Sigmoid colon (tissue), 7 donors: ENCODE data around the gene FOLR3. TPM values are rescaled to one million over a fixed set of nuclear protein-coding genes. Genes with fewer than 3 reads are reported as not detected.
"Not testable (repeated sequence)": the region's sequence is repeated elsewhere in the genome, so short reads cannot be mapped to it uniquely, and the experiment has no call there.

Experiments used
- DNase-seq: peaks from one replicate; pipeline ENCODE4 v3.0.0-alpha.2; 2019
- H3K27ac ChIP-seq, 4 donors: fragments of 200-600 bp; sonication (generic); one replicate each; pipeline ENCODE4 v1.5.1; 2016 to 2019; ENCODE audit warnings: mild to moderate bottlenecking in 1 of 4
- H3K27me3 ChIP-seq, 3 donors: fragments of 200-600 bp; sonication (generic); one replicate each; pipeline ENCODE4 v1.5.1; 2019; ENCODE audit warnings: mild to moderate bottlenecking in 1 of 3
- H3K36me3 ChIP-seq, 4 donors: fragments of 200-600 bp; sonication (generic); one replicate each; pipeline ENCODE4 v1.5.1; 2016 to 2019
- H3K4me1 ChIP-seq, 4 donors: fragments of 200-600 bp; sonication (generic); one replicate each; pipeline ENCODE4 v1.5.1; 2017 to 2019
- H3K4me3 ChIP-seq, 4 donors: fragments of 200-600 bp; sonication (generic); one replicate each; pipeline ENCODE4 v1.5.1; 2017 to 2019; ENCODE audit warnings: mild to moderate bottlenecking in 2 of 4, moderate library complexity in 1 of 4
- H3K9me3 ChIP-seq, 4 donors: fragments of 200-600 bp in 3 of 4; sonication (generic) in 3 of 4; one replicate each; pipeline versions ENCODE4 v1.5.1 to v1.6.1; 2013 to 2019
- EP300 ChIP-seq, 4 donors: sonication (generic); formaldehyde crosslinking; IDR thresholded peaks; one replicate each; pipeline ENCODE4 v1.6.1; 2017; ENCODE audit warnings: antibody characterized with exemption in 4 of 4
- POLR2A ChIP-seq, 2 donors: fragments of 450-650 bp; IDR thresholded peaks; one replicate each; pipeline ENCODE4 v1.6.1; 2016; ENCODE audit warnings: antibody characterized with exemption in 2 of 2, mild to moderate bottlenecking in 2 of 2, moderate library complexity in 2 of 2
- POLR2AphosphoS5 ChIP-seq, 4 donors: sonication (generic); formaldehyde crosslinking; IDR thresholded peaks; one replicate each; pipeline ENCODE4 v1.6.1; 2017; ENCODE audit warnings: antibody characterized with exemption in 4 of 4
- WGBS, 2 donors: extraction: QIAGEN DNeasy Blood & Tissue Kit; methylation state at CpG; one replicate each; pipeline ENCODE4 v1.1.7; 2013; 5-methylcytosine and 5-hydroxymethylcytosine counted together
- intact Hi-C: fragments of 100-400 bp; cut with DNase I; formaldehyde crosslinking; loops from one replicate; pipeline ENCODE4 v1.15.1; 2023
- polyA plus RNA-seq, 3 donors: library from polyadenylated mRNA; stranded (reverse); fragments of 200-250 nt; gene quantifications; one replicate each; pipeline ENCODE4 v1.2.3, GENCODE V29; 2013
- total RNA-seq, 4 donors: library from RNA; depleted of rRNA; stranded (reverse); fragments of >200 nt; gene quantifications; one replicate each; pipeline ENCODE4 v1.1.0, GENCODE V29; 2016
- TF ChIP-seq, protein P1 (sequence below), 4 experiments: fragments of 450-650 bp in 3 of 4; fragments of 200-600 bp in 1 of 4; IDR thresholded peaks; one replicate each; pipeline ENCODE4 v1.5.1; 2016 to 2019; ENCODE audit warnings: antibody characterized with exemption in 4 of 4, mild to moderate bottlenecking in 3 of 4, moderate library complexity in 2 of 4
- donor health status: healthy with polysubstance abuse.
- donor health status: Bipolar disorder and iron deficiency.
- donor health status: healthy.

The FOLR3 gene
- total RNA-seq, result not detected
- under 1 TPM in 1 of 3 donors, not detected in 2; 0.16 TPM for polyA plus RNA-seq

DNA sequence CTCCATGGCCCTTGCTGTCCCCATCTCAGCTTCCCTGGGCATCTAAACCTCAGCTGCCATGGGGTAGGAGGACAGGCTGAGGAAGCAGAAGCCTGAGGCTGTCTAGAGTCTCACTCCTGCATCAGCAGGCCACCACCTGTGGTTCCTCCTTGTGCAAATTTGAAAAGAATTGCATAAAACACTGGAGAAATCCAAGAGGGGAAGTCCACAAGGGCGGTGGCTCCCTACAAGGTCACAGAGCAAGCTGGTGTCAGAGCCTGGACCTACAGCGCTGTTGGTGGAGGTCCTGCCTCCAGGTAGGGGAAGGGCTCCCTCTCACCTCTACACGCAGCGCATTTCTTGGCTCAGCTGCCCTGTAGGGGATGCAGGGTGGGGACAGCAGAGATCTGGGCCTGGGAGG lies at the start of gene FOLR3:
TSS of gene FOLR3 (plus strand) at position 253 of the 400 bp plus-strand sequence. CDS start 228 bp downstream, outside the sequence.
- H3K27me3 ChIP-seq, intact Hi-C loops, H3K36me3 ChIP-seq, H3K4me3 ChIP-seq, H3K4me1 ChIP-seq, DNase-seq, H3K27ac ChIP-seq, H3K9me3 ChIP-seq: not testable (repeated sequence)
- 87% methylated on average over 4 of the region's 4 CpGs for WGBS, 2 donors

DNA sequence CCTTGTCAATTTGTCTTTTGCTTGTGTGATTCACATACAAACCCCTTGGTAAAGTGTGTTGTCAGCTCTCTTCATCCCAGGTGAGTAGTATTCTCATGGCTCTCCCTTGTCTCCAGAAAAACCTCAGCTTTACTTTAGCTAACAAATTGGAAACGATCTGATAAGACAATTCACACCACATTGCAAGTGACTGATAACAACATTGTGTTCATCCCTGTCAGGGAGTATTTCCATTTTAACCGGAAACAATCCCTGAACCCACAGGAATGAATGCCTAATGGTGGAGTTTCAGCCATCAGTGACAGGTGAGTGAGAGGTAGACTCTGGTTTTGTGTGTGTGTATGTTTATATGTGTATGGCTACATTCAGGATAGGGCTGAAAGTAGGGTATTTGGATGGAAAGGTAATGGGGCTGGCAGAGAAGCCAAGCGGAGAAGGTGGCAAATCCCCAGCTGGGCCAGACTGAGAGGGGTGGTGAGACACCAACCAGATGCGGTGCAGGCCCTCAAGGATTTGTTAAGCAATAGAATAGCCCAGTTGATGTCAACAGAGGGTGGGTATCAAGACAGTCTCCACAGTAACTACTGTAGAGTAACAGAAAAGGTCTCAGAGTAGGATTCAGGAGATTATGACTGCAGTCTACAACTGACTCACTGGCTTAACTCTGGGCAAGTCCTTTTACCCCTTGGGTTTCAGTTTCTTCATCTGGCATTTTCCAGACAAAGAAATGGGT lies 47.3 kb upstream of the FOLR3 start:
- WGBS, 2 donors, result 83 to 92% methylated on average over 4 of the region's 4 CpGs
- Histone ChIP-seq H3K9me3 (no peaks in the 10 kb centered on the region), H3K27me3 (no peaks in the 10 kb centered on the region), H3K27ac (no peak overlapping the region), H3K4me3 (no peak overlapping the region), H3K4me1 (peaks cover 0 to 13% (median 10%) of the 10 kb centered on the region in 4 donors), H3K36me3 (peaks cover 0 to 11% (median 5%) of the 10 kb centered on the region in 4 donors)
- intact Hi-C loops, result no loop called here
- no peak for DNase-seq
- TF ChIP-seq POLR2A (IDR thresholded peaks at IDR 0.05), result no peak
- TF ChIP-seq POLR2AphosphoS5 (IDR thresholded peaks at IDR 0.05), result no peak
- no peak for TF ChIP-seq EP300 (IDR thresholded peaks at IDR 0.05)
- TF ChIP-seq, protein P1, sequence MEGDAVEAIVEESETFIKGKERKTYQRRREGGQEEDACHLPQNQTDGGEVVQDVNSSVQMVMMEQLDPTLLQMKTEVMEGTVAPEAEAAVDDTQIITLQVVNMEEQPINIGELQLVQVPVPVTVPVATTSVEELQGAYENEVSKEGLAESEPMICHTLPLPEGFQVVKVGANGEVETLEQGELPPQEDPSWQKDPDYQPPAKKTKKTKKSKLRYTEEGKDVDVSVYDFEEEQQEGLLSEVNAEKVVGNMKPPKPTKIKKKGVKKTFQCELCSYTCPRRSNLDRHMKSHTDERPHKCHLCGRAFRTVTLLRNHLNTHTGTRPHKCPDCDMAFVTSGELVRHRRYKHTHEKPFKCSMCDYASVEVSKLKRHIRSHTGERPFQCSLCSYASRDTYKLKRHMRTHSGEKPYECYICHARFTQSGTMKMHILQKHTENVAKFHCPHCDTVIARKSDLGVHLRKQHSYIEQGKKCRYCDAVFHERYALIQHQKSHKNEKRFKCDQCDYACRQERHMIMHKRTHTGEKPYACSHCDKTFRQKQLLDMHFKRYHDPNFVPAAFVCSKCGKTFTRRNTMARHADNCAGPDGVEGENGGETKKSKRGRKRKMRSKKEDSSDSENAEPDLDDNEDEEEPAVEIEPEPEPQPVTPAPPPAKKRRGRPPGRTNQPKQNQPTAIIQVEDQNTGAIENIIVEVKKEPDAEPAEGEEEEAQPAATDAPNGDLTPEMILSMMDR (IDR thresholded peaks at IDR 0.05), result no peak

DNA sequence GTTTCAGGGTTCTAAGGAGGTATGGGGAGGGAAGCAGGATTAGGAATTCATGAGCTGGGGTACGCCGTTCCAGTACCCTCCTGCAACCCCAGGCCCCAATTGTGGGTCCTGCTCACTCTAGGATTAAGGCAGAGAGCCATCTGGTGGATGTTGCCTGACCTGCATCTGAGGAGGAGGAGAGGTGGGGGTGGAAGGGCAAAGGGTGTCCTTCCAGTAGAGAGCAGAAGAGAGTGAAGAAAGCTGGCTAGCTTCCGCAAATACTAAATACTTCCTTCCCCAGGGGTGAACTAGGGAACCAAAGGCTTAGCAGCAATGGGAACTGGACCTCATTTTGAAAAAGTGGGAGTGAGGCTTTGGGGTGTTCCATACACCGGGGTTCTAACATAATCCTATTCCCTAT lies 44.2 kb upstream of the FOLR3 start:
- DNase-seq, result peak; percentile 83
- Histone ChIP-seq H3K27me3 (no peaks in the 10 kb centered on the region), H3K36me3 (peaks cover 0 to 29% (median 7%) of the 10 kb centered on the region in 4 donors), H3K4me3 (no peak overlapping the region), H3K4me1 (peaks cover 0 to 13% (median 10%) of the 10 kb centered on the region in 4 donors), H3K27ac (peak overlapping the region; percentile 14 to 62 (median 58)), H3K9me3 (no peaks in the 10 kb centered on the region)
- TF ChIP-seq POLR2AphosphoS5 (IDR thresholded peaks at IDR 0.05) (peak in 1 of 4 donors; percentile 22), EP300 (IDR thresholded peaks at IDR 0.05) (no peak), POLR2A (IDR thresholded peaks at IDR 0.05) (no peak)
- TF ChIP-seq, protein P1 (IDR thresholded peaks at IDR 0.05), result peak; percentile 88 to 94 (median 90)
- intact Hi-C loops, result loop anchor here (1.0 to 5.0 kb wide), 2 partner anchors 66 to 114 kb away; no protein-coding TSS in a partner anchor
- WGBS, 2 donors, result 17 to 34% methylated on average over 4 of the region's 4 CpGs

DNA sequence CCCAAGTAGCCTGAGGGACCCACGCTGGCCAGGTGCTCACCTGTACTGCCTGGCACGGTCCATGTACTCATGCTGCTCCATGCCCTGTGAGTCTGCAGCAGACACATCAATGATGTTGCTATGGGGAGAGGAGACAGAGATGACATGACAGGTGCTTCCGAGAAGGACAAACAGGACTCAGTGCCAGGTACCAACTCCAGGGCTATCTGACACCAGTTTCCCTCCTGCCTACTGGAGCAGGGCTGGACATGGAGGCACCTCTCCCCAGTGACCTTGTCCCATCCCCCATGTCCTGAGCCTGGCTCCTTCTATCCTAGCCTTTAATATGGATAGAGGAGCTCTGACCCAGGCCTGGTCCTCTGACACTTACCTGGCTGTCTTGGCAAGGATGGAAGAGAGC lies 36.8 kb upstream of the FOLR3 start:
- peaks cover 17 to 60% (median 25%) of the 10 kb centered on the region in 4 donors for H3K36me3 ChIP-seq
- H3K4me3 ChIP-seq, result no peak overlapping the region
- DNase-seq, result no peak
- 93 to 97% methylated on average over 3 of the region's 3 CpGs for WGBS, 2 donors
- H3K27ac ChIP-seq, result no peak overlapping the region
- TF ChIP-seq POLR2A (IDR thresholded peaks at IDR 0.05) (no peak), POLR2AphosphoS5 (IDR thresholded peaks at IDR 0.05) (no peak), EP300 (IDR thresholded peaks at IDR 0.05) (no peak)
- TF ChIP-seq, protein P1 (IDR thresholded peaks at IDR 0.05), result no peak
- H3K27me3 ChIP-seq, result no peaks in the 10 kb centered on the region
- H3K4me1 ChIP-seq, result peaks cover 0 to 36% (median 28%) of the 10 kb centered on the region in 4 donors
- intact Hi-C loops, result no loop called here
- H3K9me3 ChIP-seq, result no peaks in the 10 kb centered on the region

DNA sequence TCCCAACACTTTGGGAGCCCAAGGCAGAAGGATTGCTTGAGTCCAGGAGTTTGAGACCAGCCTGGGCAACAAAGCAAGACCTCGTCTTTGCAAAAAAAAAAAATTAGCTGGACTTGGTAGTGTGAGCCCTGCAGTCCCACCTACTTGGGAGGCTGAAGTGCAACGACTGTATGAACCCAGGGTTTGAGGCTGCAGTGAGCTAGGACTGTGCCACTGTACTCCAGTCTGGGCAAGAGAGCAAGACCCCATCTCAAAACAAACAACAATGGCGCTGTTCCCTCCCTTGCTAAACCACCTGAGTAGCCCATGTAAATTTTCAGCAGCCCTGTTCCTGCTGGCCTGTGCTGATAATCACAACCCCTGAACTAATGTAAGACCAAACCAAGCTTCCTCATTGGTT lies 35.5 kb upstream of the FOLR3 start:
- Histone ChIP-seq H3K4me3 (no peak overlapping the region), H3K27ac (no peak overlapping the region), H3K9me3 (no peaks in the 10 kb centered on the region), H3K27me3 (no peaks in the 10 kb centered on the region), H3K36me3 (peaks cover 17 to 52% (median 25%) of the 10 kb centered on the region in 4 donors), H3K4me1 (peaks cover 0 to 41% (median 31%) of the 10 kb centered on the region in 4 donors)
- TF ChIP-seq EP300 (IDR thresholded peaks at IDR 0.05), result no peak
- no peak for TF ChIP-seq POLR2AphosphoS5 (IDR thresholded peaks at IDR 0.05)
- TF ChIP-seq POLR2A (IDR thresholded peaks at IDR 0.05), result no peak
- TF ChIP-seq, protein P1 (IDR thresholded peaks at IDR 0.05), result no peak
- no peak for DNase-seq
- WGBS, 2 donors, result 81 to 82% methylated on average over 3 of the region's 3 CpGs
- intact Hi-C loops, result no loop called here
